HepG2 (cell line): Measurements from ENCODE around the gene GTF3C5. TPM values are rescaled to one million over a fixed set of nuclear protein-coding genes. Genes with fewer than 3 reads are reported as not detected.

ENCODE experiments used
- ATAC-seq: fragments of 200-7000 bp; cut with Tn5 transposase; 3 replicates; pipeline ENCODE4 v1.9.1; 2020; ENCODE audit warnings: mild to moderate bottlenecking, moderate library complexity
- BruUV-seq: library from RNA; stranded (reverse); fragments of 400-500 nt; replicated peaks from 2 replicates; lab custom pipeline; 2021; lab: Mats Ljungman, UMichigan
- CTCF ChIA-PET: fragments of 300-600 bp; formaldehyde crosslinking; extraction: SDS; loops from one replicate; lab custom pipeline; 2021; ENCODE audit warnings: low total read pairs, inconsistent platforms, low intra/inter-chr PET ratio; lab: Yijun Ruan, JAX
- POLR2A ChIA-PET: fragments of 350-600 bp; sonication (Branson Sonifier 250); formaldehyde crosslinking; loops from one replicate; lab custom pipeline; 2020; ENCODE audit warnings: antibody characterized with exemption, inconsistent platforms; lab: Yijun Ruan, JAX
- DNase-seq: peaks from one replicate; pipeline ENCODE4 v3.0.0-alpha.2; 2015; ENCODE audit warnings: low spot score
- FAIRE-seq: peaks from 3 replicates; lab custom pipeline; 2011; peaks lifted over from hg19 to GRCh38; lab: Jason Lieb, UNC
- H2AFZ ChIP-seq: one replicate; pipeline ENCODE4 v1.6.1; 2011; ENCODE audit warnings: low read length, inconsistent platforms
- H3K27ac ChIP-seq: fragments of 300-600 bp; 3 replicates; pipeline ENCODE4 v1.8.0; 2011; ENCODE audit warnings: mixed run types, mild to moderate bottlenecking, mixed read lengths, low read length, inconsistent platforms; ENCODE audit not compliant: insufficient read depth; ENCODE audit errors: extremely low read length
- H3K27me3 ChIP-seq, 2 experiments: fragments of 200-600 bp in 1 of 2; 2 replicates in 1 of 2; 3 replicates in 1 of 2; pipeline versions ENCODE4 v1.6.0 to v1.8.0; 2011; ENCODE audit warnings: low read length in 2 of 2, mild to moderate bottlenecking in 2 of 2, moderate library complexity in 2 of 2, inconsistent platforms in 1 of 2; ENCODE audit not compliant: insufficient read depth in 2 of 2, control insufficient read depth in 1 of 2
- H3K36me3 ChIP-seq, 2 experiments: fragments of 200-600 bp in 1 of 2; replicated peaks in 1 of 2; 2 replicates in 1 of 2; 3 replicates in 1 of 2; pipeline versions ENCODE4 v1.5.1 to v1.8.0; 2011; ENCODE audit warnings: low read length in 2 of 2, inconsistent platforms in 1 of 2; ENCODE audit not compliant: insufficient read depth in 2 of 2, control insufficient read depth in 1 of 2
- H3K4me1 ChIP-seq: 2 replicates; pipeline ENCODE4 v1.5.1; 2012; ENCODE audit warnings: low read length, inconsistent platforms; ENCODE audit not compliant: insufficient read depth
- H3K4me2 ChIP-seq: 2 replicates; pipeline ENCODE4 v1.6.0; 2011; ENCODE audit warnings: low read depth, low read length, inconsistent platforms
- H3K4me3 ChIP-seq, 3 experiments: fragments of 200-600 bp in 1 of 3; sonication (generic), shearing (Covaris generic) in 1 of 3; replicated peaks in 1 of 3; 2 replicates each; pipeline ENCODE4 v1.5.1; 2011 to 2016; ENCODE audit warnings: low read length in 3 of 3, inconsistent platforms in 2 of 3, low read depth in 2 of 3, mild to moderate bottlenecking in 2 of 3, control low read depth in 1 of 3, mixed read lengths in 1 of 3; ENCODE audit not compliant: insufficient read depth in 1 of 3
- H3K79me2 ChIP-seq: one replicate; pipeline ENCODE4 v1.6.1; 2011; ENCODE audit warnings: low read length, inconsistent platforms; ENCODE audit not compliant: insufficient read depth
- H3K9ac ChIP-seq: 2 replicates; pipeline ENCODE4 v1.6.0; 2011; ENCODE audit warnings: mild to moderate bottlenecking, low read depth, low read length, inconsistent platforms; ENCODE audit not compliant: insufficient read depth
- H3K9me3 ChIP-seq: 2 replicates; pipeline ENCODE4 v1.5.1; 2012; ENCODE audit warnings: mild to moderate bottlenecking, low read length
- H4K20me1 ChIP-seq: 2 replicates; pipeline ENCODE4 v1.6.0; 2011; ENCODE audit warnings: inconsistent platforms, mild to moderate bottlenecking, low read length, moderate library complexity; ENCODE audit not compliant: insufficient read depth
- HHEX ChIP-seq: IDR thresholded peaks from 2 replicates; pipeline ENCODE4 v1.6.1; 2016; ENCODE audit warnings: control low read depth
- RBFOX2 ChIP-seq: fragments of 200-400 bp; formaldehyde crosslinking; IDR thresholded peaks from 2 replicates; pipeline ENCODE4 v1.6.1; 2017; ENCODE audit warnings: low read depth, mild to moderate bottlenecking, low read length
- SALL1 ChIP-seq: sonication (generic); formaldehyde crosslinking; IDR thresholded peaks from 2 replicates; pipeline ENCODE4 v1.8.0; 2022; ENCODE audit warnings: mild to moderate bottlenecking, missing genetic modification reagents
- TCF12 ChIP-seq, 2 experiments: fragments of 450-650 bp in 1 of 2; sonication (generic) in 1 of 2; formaldehyde crosslinking in 1 of 2; IDR thresholded peaks; 2 replicates each; pipeline versions ENCODE4 v1.6.1 to v1.8.0; 2017 to 2022; ENCODE audit warnings: antibody characterized with exemption in 1 of 2, mild to moderate bottlenecking in 1 of 2, missing genetic modification reagents in 1 of 2, moderate library complexity in 1 of 2
- ZNF280B ChIP-seq: sonication (generic); formaldehyde crosslinking; IDR thresholded peaks from 2 replicates; pipeline ENCODE4 v1.5.0; 2020; ENCODE audit warnings: missing genetic modification reagents, mild to moderate bottlenecking, borderline replicate concordance
- ZNF720 ChIP-seq: sonication (generic); formaldehyde crosslinking; IDR thresholded peaks from 2 replicates; pipeline ENCODE4 v1.4.0; 2020; ENCODE audit warnings: missing genetic modification reagents
- WGBS: methylation state at CpG from one replicate; pipeline ENCODE4 v1.1.6; 2017; ENCODE audit warnings: low lambda C conversion rate; 5-methylcytosine and 5-hydroxymethylcytosine counted together
- in situ Hi-C: cut with HindIII; loops from 2 replicates; pipeline ENCODE4 v1.10.0; 2017; ENCODE audit warnings: low pct_unique_long_range_greater_than_20kb; ENCODE audit not compliant: extremely low pct_ligation_motif_present
- intact Hi-C: fragments of 100-400 bp; cut with micrococcal nuclease; formaldehyde crosslinking; loops from one replicate; pipeline ENCODE4 v1.10.0; 2022; ENCODE audit not compliant: unreplicated experiment
- polyA plus RNA-seq, 8 experiments: library from polyadenylated mRNA; depleted of rRNA in 3 of 8; stranded (reverse) in 7 of 8; unstranded in 1 of 8; fragments of >200 nt; fragmentation: Illumina TruSeq in 4 of 8; extraction: Trizol in 4 of 8; gene quantifications; 2 replicates each; pipeline versions ENCODE4 v1.2.1 to v1.2.3, GENCODE V29; 2011 to 2016; ENCODE audit warnings: low read depth in 4 of 8, missing spikeins in 1 of 8, mixed read lengths in 1 of 8; ENCODE audit not compliant: insufficient read depth in 1 of 8
- total RNA-seq, 5 experiments: library from RNA; depleted of rRNA; stranded (reverse); fragments of >200 nt; fragmentation: Illumina TruSeq; extraction: Trizol; gene quantifications; 2 replicates each; pipeline ENCODE4 v1.2.3, GENCODE V29; 2016; ENCODE audit warnings: low read depth in 1 of 5
- TF ChIP-seq, protein P1 (sequence below): sonication (generic); formaldehyde crosslinking; IDR thresholded peaks from 2 replicates; pipeline ENCODE4 v1.5.0; 2020; ENCODE audit warnings: mild to moderate bottlenecking, missing genetic modification reagents, borderline replicate concordance
- TF ChIP-seq, protein P2 (sequence below): sonication (generic); formaldehyde crosslinking; conservative IDR thresholded peaks from 2 replicates; pipeline ENCODE4 v1.4.0; 2020; ENCODE audit warnings: mild to moderate bottlenecking, missing genetic modification reagents, moderate library complexity

GTF3C5 gene
- total and polyA plus RNA-seq, 2 of the 13 experiments (the other 11 are each of a cell fraction or from before 2014, with no cell fraction given), result 66.9 to 92.6 TPM

DNA sequence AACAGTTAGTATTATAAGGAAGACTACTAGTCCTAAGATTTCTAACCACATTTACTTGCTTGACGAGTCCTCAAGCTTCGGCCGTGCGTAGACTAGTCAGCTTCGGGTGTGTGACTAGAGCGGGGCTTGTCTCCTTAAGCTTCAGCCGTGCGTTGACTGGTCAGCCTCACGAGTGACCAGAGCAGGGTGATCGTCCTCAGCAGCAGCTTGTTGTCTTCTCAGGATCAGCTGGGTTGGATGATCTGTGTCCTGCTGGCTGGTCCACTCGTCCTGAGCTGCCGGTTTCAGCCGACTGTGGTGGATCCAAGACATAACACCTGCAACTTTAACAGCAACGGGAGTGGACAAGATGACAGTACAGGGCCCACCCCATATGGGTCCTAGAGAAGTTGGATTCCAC lies 47.7 kb downstream of the GTF3C5 start (continued):
- TF ChIP-seq, protein P1, sequence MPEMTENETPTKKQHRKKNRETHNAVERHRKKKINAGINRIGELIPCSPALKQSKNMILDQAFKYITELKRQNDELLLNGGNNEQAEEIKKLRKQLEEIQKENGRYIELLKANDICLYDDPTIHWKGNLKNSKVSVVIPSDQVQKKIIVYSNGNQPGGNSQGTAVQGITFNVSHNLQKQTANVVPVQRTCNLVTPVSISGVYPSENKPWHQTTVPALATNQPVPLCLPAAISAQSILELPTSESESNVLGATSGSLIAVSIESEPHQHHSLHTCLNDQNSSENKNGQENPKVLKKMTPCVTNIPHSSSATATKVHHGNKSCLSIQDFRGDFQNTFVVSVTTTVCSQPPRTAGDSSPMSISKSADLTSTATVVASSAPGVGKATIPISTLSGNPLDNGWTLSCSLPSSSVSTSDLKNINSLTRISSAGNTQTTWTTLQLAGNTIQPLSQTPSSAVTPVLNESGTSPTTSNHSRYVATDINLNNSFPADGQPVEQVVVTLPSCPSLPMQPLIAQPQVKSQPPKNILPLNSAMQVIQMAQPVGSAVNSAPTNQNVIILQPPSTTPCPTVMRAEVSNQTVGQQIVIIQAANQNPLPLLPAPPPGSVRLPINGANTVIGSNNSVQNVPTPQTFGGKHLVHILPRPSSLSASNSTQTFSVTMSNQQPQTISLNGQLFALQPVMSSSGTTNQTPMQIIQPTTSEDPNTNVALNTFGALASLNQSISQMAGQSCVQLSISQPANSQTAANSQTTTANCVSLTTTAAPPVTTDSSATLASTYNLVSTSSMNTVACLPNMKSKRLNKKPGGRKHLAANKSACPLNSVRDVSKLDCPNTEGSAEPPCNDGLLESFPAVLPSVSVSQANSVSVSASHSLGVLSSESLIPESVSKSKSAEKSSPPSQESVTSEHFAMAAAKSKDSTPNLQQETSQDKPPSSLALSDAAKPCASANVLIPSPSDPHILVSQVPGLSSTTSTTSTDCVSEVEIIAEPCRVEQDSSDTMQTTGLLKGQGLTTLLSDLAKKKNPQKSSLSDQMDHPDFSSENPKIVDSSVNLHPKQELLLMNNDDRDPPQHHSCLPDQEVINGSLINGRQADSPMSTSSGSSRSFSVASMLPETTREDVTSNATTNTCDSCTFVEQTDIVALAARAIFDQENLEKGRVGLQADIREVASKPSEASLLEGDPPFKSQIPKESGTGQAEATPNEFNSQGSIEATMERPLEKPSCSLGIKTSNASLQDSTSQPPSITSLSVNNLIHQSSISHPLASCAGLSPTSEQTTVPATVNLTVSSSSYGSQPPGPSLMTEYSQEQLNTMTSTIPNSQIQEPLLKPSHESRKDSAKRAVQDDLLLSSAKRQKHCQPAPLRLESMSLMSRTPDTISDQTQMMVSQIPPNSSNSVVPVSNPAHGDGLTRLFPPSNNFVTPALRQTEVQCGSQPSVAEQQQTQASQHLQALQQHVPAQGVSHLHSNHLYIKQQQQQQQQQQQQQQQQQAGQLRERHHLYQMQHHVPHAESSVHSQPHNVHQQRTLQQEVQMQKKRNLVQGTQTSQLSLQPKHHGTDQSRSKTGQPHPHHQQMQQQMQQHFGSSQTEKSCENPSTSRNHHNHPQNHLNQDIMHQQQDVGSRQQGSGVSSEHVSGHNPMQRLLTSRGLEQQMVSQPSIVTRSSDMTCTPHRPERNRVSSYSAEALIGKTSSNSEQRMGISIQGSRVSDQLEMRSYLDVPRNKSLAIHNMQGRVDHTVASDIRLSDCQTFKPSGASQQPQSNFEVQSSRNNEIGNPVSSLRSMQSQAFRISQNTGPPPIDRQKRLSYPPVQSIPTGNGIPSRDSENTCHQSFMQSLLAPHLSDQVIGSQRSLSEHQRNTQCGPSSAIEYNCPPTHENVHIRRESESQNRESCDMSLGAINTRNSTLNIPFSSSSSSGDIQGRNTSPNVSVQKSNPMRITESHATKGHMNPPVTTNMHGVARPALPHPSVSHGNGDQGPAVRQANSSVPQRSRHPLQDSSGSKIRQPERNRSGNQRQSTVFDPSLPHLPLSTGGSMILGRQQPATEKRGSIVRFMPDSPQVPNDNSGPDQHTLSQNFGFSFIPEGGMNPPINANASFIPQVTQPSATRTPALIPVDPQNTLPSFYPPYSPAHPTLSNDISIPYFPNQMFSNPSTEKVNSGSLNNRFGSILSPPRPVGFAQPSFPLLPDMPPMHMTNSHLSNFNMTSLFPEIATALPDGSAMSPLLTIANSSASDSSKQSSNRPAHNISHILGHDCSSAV (CRISPR knock-in tag), result no peak
- no peak for TF ChIP-seq RBFOX2

GRCh38 chr9:133080161-133080560 lies 49.4 kb downstream of the GTF3C5 start:
- 60% methylated on average over 7 of the region's 7 CpGs for WGBS
- Histone ChIP-seq H3K9ac (no peak overlapping the region), H3K9me3 (no peaks in the 10 kb centered on the region), H3K4me3 (no peak overlapping the region), H4K20me1 (no peaks in the 10 kb centered on the region), H2AFZ (no peak overlapping the region), H3K4me1 (peaks cover 33% of the 10 kb centered on the region), H3K36me3 (no peaks in the 10 kb centered on the region), H3K27me3 (peaks cover 0 to 19% of the 10 kb centered on the region in 2 experiments; a peak in 1 of 5 replicates), H3K4me2 (no peak overlapping the region), H3K27ac (no peak overlapping the region), H3K79me2 (no peaks in the 10 kb centered on the region)
- ChIA-PET POLR2A (no interaction called here), CTCF (no interaction called here)
- DNase-seq (no peak), ATAC-seq (no peak), FAIRE-seq (no peak)
- in situ Hi-C loops, result no loop called here
- TF ChIP-seq TCF12 (IDR thresholded peaks at IDR 0.05) (no peak), TCF12 (CRISPR knock-in tag; IDR thresholded peaks at IDR 0.05) (no peak), SALL1 (CRISPR knock-in tag) (no peak), ZNF720 (CRISPR knock-in tag) (no peak), ZNF280B (CRISPR knock-in tag) (no peak), HHEX (CRISPR knock-in tag) (no peak)
- TF ChIP-seq, protein P2, sequence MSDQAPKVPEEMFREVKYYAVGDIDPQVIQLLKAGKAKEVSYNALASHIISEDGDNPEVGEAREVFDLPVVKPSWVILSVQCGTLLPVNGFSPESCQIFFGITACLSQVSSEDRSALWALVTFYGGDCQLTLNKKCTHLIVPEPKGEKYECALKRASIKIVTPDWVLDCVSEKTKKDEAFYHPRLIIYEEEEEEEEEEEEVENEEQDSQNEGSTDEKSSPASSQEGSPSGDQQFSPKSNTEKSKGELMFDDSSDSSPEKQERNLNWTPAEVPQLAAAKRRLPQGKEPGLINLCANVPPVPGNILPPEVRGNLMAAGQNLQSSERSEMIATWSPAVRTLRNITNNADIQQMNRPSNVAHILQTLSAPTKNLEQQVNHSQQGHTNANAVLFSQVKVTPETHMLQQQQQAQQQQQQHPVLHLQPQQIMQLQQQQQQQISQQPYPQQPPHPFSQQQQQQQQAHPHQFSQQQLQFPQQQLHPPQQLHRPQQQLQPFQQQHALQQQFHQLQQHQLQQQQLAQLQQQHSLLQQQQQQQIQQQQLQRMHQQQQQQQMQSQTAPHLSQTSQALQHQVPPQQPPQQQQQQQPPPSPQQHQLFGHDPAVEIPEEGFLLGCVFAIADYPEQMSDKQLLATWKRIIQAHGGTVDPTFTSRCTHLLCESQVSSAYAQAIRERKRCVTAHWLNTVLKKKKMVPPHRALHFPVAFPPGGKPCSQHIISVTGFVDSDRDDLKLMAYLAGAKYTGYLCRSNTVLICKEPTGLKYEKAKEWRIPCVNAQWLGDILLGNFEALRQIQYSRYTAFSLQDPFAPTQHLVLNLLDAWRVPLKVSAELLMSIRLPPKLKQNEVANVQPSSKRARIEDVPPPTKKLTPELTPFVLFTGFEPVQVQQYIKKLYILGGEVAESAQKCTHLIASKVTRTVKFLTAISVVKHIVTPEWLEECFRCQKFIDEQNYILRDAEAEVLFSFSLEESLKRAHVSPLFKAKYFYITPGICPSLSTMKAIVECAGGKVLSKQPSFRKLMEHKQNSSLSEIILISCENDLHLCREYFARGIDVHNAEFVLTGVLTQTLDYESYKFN, result no peak
- intact Hi-C loops, result no loop called here
- BruUV-seq, result no TSS peak
